Transverse colon (tissue), 3 donors: ENCODE results near the gene UGT2A3.

Experiments used
- POLR2A ChIP-seq: fragments of 450-650 bp; IDR thresholded peaks from one replicate; pipeline ENCODE4 v1.6.1; 2016; ENCODE audit warnings: antibody characterized with exemption, mild to moderate bottlenecking, moderate library complexity
- TF ChIP-seq, protein P1 (sequence below), 5 experiments: fragments of 200-600 bp in 3 of 5; fragments of 450-650 bp in 2 of 5; sonication (generic) in 3 of 5; IDR thresholded peaks; 1 replicate in 2 of 5; 2 replicates in 3 of 5; pipeline ENCODE4 v1.5.1; 2016 to 2017; ENCODE audit warnings: antibody characterized with exemption in 5 of 5, inconsistent platforms in 3 of 5, mild to moderate bottlenecking in 2 of 5, moderate library complexity in 1 of 5

DNA sequence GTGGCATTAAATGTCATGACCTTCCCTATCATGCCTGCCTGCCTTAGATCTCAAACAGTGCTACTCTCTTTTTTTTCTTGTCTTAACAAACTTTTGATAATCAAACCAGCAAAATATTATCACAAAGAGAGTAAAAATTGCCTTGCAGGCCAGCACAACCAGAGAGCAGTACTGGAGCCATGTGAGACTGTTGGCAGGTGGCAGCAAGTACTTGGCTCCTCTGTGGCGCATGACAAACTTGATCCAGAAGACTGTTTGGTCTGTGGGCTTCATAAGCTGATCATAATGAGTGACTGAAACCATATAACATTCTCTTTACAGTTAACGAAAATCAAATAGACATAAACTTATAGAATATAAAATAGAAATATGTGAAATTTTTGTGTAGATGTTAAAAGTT lies 33.3 kb upstream of the UGT2A3 start:
- TF ChIP-seq, protein P1, sequence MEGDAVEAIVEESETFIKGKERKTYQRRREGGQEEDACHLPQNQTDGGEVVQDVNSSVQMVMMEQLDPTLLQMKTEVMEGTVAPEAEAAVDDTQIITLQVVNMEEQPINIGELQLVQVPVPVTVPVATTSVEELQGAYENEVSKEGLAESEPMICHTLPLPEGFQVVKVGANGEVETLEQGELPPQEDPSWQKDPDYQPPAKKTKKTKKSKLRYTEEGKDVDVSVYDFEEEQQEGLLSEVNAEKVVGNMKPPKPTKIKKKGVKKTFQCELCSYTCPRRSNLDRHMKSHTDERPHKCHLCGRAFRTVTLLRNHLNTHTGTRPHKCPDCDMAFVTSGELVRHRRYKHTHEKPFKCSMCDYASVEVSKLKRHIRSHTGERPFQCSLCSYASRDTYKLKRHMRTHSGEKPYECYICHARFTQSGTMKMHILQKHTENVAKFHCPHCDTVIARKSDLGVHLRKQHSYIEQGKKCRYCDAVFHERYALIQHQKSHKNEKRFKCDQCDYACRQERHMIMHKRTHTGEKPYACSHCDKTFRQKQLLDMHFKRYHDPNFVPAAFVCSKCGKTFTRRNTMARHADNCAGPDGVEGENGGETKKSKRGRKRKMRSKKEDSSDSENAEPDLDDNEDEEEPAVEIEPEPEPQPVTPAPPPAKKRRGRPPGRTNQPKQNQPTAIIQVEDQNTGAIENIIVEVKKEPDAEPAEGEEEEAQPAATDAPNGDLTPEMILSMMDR (IDR thresholded peaks at IDR 0.05): no peak
- no peak for TF ChIP-seq POLR2A
